Measurements from ENCODE around the gene KRTAP5-8. TPM values are rescaled to one million over a fixed set of nuclear protein-coding genes. Genes with fewer than 3 reads are reported as not detected.

The KRTAP5-8 gene
- total and polyA plus RNA-seq, 8 donors, result 0.15 to 5.5 TPM; not detected in 6

DNA sequence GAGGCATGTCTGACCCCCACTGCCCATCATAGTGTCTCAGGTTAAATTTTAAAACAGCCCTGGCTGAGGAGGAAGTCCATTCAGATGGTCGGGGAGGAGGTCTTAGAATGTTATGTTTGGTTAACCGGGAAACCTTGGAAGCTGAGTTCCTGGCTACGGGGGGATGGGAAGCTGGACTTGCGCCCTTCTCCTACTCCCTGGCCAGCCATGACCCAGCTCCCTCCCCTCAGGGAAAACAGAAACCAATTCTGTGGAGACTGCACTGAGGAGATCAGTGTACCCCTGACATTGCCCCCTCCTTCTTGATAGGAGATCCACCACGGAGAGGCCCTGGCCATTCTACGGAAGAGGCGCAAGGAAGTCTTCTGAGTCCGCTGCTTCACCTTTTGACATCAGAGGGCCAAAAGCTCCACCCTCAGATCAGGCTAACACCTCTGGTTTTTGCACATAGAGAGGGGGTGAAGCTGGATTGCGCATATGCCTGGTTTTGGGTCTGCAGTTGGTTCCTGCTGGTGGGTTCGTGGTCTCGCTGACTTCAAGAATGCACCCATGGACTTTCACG, 7.7 kb downstream of the KRTAP5-8 start:
- no peaks in the 10 kb centered on the region for H3K36me3 ChIP-seq
- no peak overlapping the region for H3K27ac ChIP-seq
- DNase-seq, result no peak
- 83 to 90% (median 85%) methylated on average over 12 of the region's 12 CpGs for WGBS, 5 donors
- no peaks in the 10 kb centered on the region for H3K4me1 ChIP-seq
- intact Hi-C loops (cut with DNase I; ENCODE audit: low total_unique reads), result no loop called here
- H3K4me3 ChIP-seq, result no peak overlapping the region
- no peaks in the 10 kb centered on the region for H3K9me3 ChIP-seq
- peaks cover 0 to 10% (median 8%) of the 10 kb centered on the region in 3 donors for H3K27me3 ChIP-seq
- TF ChIP-seq POLR2AphosphoS5 (IDR thresholded peaks at IDR 0.05) (no peak), EP300 (IDR thresholded peaks at IDR 0.05) (no peak), POLR2A (IDR thresholded peaks at IDR 0.05) (no peak)
- TF ChIP-seq, protein P1, sequence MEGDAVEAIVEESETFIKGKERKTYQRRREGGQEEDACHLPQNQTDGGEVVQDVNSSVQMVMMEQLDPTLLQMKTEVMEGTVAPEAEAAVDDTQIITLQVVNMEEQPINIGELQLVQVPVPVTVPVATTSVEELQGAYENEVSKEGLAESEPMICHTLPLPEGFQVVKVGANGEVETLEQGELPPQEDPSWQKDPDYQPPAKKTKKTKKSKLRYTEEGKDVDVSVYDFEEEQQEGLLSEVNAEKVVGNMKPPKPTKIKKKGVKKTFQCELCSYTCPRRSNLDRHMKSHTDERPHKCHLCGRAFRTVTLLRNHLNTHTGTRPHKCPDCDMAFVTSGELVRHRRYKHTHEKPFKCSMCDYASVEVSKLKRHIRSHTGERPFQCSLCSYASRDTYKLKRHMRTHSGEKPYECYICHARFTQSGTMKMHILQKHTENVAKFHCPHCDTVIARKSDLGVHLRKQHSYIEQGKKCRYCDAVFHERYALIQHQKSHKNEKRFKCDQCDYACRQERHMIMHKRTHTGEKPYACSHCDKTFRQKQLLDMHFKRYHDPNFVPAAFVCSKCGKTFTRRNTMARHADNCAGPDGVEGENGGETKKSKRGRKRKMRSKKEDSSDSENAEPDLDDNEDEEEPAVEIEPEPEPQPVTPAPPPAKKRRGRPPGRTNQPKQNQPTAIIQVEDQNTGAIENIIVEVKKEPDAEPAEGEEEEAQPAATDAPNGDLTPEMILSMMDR (IDR thresholded peaks at IDR 0.05), result no peak

DNA sequence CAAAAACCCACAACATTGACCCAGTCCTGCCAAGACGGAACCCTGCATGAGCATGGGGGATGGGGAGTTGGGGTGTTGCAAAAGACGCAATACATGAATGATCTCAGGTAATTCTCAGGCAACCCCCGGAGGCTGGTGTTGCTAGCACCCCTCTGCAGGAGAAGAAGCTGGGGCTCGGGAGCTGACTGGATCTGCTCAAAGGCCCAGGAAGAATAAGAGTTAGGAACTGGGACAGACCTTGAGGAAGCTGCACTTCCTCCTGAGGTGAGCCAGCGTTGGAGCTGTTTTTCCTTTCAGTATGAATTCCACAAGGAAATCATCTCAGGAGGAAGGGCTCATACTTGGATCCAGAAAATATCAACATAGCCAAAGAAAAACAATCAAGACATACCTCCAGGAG, 10.3 kb downstream of the KRTAP5-8 start, which contains the start of gene KRTAP5-9:
KRTAP5-9 (plus strand) TSS at position 301 of the 400 bp plus-strand sequence. CDS start 238 bp downstream, outside the sequence.
- no peaks in the 10 kb centered on the region for H3K4me1 ChIP-seq
- intact Hi-C loops (cut with DNase I; ENCODE audit: low total_unique reads), result no loop called here
- H3K4me3 ChIP-seq, result no peak within 1 kb of the TSS
- H3K27ac ChIP-seq, result no peak within 1 kb of the TSS
- H3K9me3 ChIP-seq, result no peaks in the 10 kb centered on the region
- WGBS, 5 donors, result 73 to 82% (median 77%) methylated on average over 5 of the region's 5 CpGs
- H3K27me3 ChIP-seq, result peaks cover 0 to 10% (median 8%) of the 10 kb centered on the region in 3 donors
- DNase-seq, result no peak
- no peaks in the 10 kb centered on the region for H3K36me3 ChIP-seq
- TF ChIP-seq POLR2AphosphoS5 (IDR thresholded peaks at IDR 0.05) (no peak), EP300 (IDR thresholded peaks at IDR 0.05) (no peak), POLR2A (IDR thresholded peaks at IDR 0.05) (no peak)

DNA sequence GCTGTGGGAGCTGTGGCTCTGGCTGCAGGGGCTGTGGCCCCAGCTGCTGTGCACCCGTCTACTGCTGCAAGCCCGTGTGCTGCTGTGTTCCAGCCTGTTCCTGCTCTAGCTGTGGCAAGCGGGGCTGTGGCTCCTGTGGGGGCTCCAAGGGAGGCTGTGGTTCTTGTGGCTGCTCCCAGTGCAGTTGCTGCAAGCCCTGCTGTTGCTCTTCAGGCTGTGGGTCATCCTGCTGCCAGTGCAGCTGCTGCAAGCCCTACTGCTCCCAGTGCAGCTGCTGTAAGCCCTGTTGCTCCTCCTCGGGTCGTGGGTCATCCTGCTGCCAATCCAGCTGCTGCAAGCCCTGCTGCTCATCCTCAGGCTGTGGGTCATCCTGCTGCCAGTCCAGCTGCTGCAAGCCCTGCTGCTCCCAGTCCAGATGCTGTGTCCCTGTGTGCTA, 10.9 kb downstream of the KRTAP5-8 start:
- TF ChIP-seq, protein P1 (IDR thresholded peaks at IDR 0.05), result no peak
- TF ChIP-seq POLR2A (IDR thresholded peaks at IDR 0.05), result no peak
- no peak for TF ChIP-seq EP300 (IDR thresholded peaks at IDR 0.05)
- no peak for TF ChIP-seq POLR2AphosphoS5 (IDR thresholded peaks at IDR 0.05)
- H3K27ac ChIP-seq, result no peak overlapping the region
- H3K27me3 ChIP-seq, result peaks cover 0 to 10% (median 8%) of the 10 kb centered on the region in 3 donors
- no peaks in the 10 kb centered on the region for H3K4me1 ChIP-seq
- H3K9me3 ChIP-seq, result no peaks in the 10 kb centered on the region
- intact Hi-C loops (cut with DNase I; ENCODE audit: low total_unique reads), result no loop called here
- WGBS, 5 donors, result 49 to 70% (median 53%) methylated on average over 2 to 5 of the region's 5 CpGs
- H3K36me3 ChIP-seq, result no peaks in the 10 kb centered on the region
- H3K4me3 ChIP-seq, result no peak overlapping the region
- no peak for DNase-seq

DNA sequence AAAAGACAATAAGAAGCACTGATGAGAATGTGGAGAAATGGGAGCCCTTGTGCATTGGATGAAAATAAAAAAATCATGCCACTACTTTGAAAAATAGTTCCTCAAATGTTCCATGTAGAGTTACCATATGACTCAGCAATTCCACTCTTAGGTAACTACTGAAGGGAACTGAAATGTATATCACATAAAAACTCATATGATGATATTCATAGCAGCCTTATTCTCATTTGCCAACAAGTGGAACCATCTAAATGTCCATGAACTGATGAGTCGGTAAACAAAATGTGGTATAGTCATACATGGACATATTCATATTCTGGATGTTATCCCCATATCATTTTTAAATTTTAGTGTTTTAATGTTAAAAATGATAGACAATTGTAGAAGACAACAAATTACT, 13.9 kb downstream of the KRTAP5-8 start:
- no peak for DNase-seq
- Histone ChIP-seq H3K4me3 (no peak overlapping the region), H3K36me3 (no peaks in the 10 kb centered on the region), H3K27ac (no peak overlapping the region), H3K4me1 (no peaks in the 10 kb centered on the region), H3K27me3 (peaks cover 3 to 24% (median 8%) of the 10 kb centered on the region in 3 donors), H3K9me3 (no peaks in the 10 kb centered on the region)
- intact Hi-C loops (cut with DNase I; ENCODE audit: low total_unique reads), result no loop called here
- 87 to 95% (median 93%) methylated on average over 1 of the region's 1 CpG for WGBS, 5 donors
- TF ChIP-seq POLR2AphosphoS5 (IDR thresholded peaks at IDR 0.05), result no peak
- TF ChIP-seq EP300 (IDR thresholded peaks at IDR 0.05), result no peak
- no peak for TF ChIP-seq POLR2A (IDR thresholded peaks at IDR 0.05)
- TF ChIP-seq, protein P1 (IDR thresholded peaks at IDR 0.05), result no peak

DNA sequence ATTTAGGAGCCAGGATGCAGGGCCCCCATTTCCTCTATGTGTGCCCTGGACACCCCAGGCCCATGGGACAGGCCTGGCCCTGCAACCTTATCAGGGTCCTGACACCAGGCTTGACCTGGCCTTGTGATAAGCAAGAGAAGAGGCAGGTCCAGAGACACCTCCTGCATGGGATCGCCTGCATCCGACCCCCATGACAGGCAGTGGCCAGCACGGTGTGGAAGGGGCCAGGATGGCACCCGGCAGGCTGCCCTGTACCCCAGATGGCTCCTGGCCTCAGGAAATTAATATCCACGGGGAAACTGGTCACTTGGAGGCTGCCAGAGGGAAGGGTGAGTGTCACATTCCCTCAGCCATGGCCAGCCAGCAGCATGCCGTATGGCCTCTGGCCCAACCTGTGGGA, 17.2 kb downstream of the KRTAP5-8 start:
- H3K27me3 ChIP-seq, result peaks cover 0 to 15% (median 3%) of the 10 kb centered on the region in 3 donors
- WGBS, 5 donors, result 80 to 89% (median 86%) methylated on average over 2 to 6 of the region's 6 CpGs; no CpG with 5 or more reads in 1 of the 5 donors
- intact Hi-C loops (cut with DNase I; ENCODE audit: low total_unique reads), result no loop called here
- DNase-seq, result no peak
- no peaks in the 10 kb centered on the region for H3K36me3 ChIP-seq
- no peak overlapping the region for H3K27ac ChIP-seq
- H3K4me3 ChIP-seq, result no peak overlapping the region
- no peaks in the 10 kb centered on the region for H3K9me3 ChIP-seq
- H3K4me1 ChIP-seq, result no peaks in the 10 kb centered on the region
- TF ChIP-seq POLR2AphosphoS5 (IDR thresholded peaks at IDR 0.05) (no peak), EP300 (IDR thresholded peaks at IDR 0.05) (no peak), POLR2A (IDR thresholded peaks at IDR 0.05) (no peak)
- TF ChIP-seq, protein P1 (IDR thresholded peaks at IDR 0.05), result no peak

Data from stomach (tissue), 9 donors.